GM13976 (cell line): ENCODE data around the gene SLC17A9.

Experiments
- DNase-seq: peaks from one replicate; pipeline ENCODE4 v3.0.0; 2012; ENCODE audit warnings: low spot score
- CTCF ChIP-seq: IDR thresholded peaks from 2 replicates; pipeline ENCODE4 v1.5.1; 2012; ENCODE audit warnings: borderline replicate concordance, mild to moderate bottlenecking; ENCODE audit not compliant: insufficient read depth; ENCODE audit errors: extremely low read depth, missing control alignments, control extremely low read depth
- in situ Hi-C: fragments of 300-500 bp; cut with MboI; formaldehyde crosslinking; loops from one replicate; pipeline ENCODE4 v1.12.0; 2022; ENCODE audit warnings: low sequenced_read_pairs, mixed read lengths, inconsistent platforms; ENCODE audit not compliant: unreplicated experiment

The SLC17A9 gene

GRCh38 chr20:63017826-63018411 is 65.4 kb downstream of the SLC17A9 start:
- no peak for TF ChIP-seq CTCF
- no peak for DNase-seq
- in situ Hi-C loops, result no loop called here
